Fibroblast of pulmonary artery (primary cell): Measurements from ENCODE around the gene PAQR5.
A peak's percentile ranks its signal among the peaks of the same experiment; 100 is the strongest.

Experiments used
- DNase-seq: peaks from one replicate; pipeline ENCODE4 v3.0.0-alpha.2; 2010; ENCODE audit warnings: low read depth
- H3K4me3 ChIP-seq: replicated peaks from 2 replicates; pipeline ENCODE4 v1.5.1; 2011; ENCODE audit warnings: low read depth, mild to moderate bottlenecking, control low read depth, low read length, moderate library complexity
- CTCF ChIP-seq: IDR thresholded peaks from 2 replicates; pipeline ENCODE4 v1.5.1; 2011; ENCODE audit warnings: mild to moderate bottlenecking, control low read depth, low read length, inconsistent platforms; ENCODE audit errors: missing control alignments

Gene PAQR5

DNA sequence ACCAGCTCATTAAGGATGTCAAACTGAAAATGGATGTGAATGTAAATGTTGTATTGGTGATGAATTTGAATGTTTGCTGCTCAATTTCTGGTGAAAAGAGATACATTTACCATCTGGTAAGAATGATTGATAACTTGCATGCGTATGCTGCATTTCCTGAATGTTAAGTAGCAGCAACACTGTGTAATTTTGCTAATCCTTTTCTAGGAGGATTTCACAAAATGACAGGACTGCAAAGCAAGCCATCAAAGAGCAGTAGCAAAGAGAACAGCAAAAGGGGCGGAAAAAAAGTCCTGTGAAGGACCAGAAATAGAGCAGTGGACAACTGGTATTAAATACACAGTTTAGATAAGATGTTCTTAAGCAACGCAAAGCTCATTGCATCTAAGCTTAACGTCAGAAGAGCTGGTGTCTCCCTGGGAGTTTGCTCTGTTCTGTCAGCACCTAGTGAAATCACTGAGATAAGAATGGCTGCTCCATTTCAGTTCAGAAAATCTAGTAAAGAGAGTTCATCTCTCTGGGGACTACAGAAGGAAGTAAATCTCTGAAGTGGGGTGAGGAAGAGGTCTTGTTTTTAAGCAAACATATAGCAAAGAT is 23.5 kb upstream of the PAQR5 start:
- DNase-seq: peak; percentile 75

GRCh38 chr15:69275933-69276560 is 22.7 kb upstream of the PAQR5 start:
- no peak for DNase-seq
- H3K4me3 ChIP-seq: no peak overlapping the region
- TF ChIP-seq CTCF: no peak

More for the DNA sequence above, 23.5 kb upstream of the PAQR5 start:
- no peak for TF ChIP-seq CTCF
- no peak overlapping the region for H3K4me3 ChIP-seq

DNA sequence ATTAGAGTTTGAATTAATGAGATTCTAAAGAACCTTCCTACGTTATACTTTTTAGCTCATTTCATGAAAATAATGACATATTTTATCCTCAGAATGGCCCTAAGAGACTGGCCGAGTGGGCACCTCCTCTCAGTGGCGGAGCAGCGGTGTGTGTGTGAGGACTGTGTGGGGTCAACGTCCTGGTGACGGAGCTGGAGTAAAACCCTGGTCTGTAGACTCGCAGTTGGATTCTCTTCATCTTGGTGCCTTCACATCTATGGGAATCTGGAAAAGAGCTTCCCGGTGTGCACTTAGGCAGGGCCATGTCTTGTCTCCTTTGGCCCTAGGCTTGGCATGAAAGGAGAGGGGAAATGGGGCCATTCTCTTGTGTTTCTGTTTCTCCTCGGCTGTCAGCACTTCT is 21.4 kb upstream of the PAQR5 start:
- DNase-seq: no peak
- TF ChIP-seq CTCF: no peak
- H3K4me3 ChIP-seq: no peak overlapping the region

DNA sequence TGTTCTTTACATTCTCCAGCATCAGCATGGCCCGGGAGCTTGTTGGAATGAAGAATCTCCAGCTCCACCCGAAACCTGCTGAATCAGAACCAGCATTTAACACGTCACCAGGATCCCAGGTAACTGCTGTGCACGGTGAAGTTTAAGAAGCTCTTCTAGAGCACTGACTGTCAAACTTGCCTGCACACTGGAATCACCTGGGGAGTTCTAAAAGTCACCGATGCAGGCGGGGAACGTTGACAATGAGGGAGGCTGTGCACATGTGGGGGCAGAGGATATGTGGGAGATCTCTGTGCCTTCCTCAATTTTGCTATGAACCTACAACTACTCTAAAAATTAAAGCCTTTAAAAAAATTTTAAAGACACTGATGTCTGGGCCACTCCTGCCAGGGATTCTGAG is 19.1 kb upstream of the PAQR5 start:
- no peak overlapping the region for H3K4me3 ChIP-seq
- DNase-seq: no peak
- no peak for TF ChIP-seq CTCF

DNA sequence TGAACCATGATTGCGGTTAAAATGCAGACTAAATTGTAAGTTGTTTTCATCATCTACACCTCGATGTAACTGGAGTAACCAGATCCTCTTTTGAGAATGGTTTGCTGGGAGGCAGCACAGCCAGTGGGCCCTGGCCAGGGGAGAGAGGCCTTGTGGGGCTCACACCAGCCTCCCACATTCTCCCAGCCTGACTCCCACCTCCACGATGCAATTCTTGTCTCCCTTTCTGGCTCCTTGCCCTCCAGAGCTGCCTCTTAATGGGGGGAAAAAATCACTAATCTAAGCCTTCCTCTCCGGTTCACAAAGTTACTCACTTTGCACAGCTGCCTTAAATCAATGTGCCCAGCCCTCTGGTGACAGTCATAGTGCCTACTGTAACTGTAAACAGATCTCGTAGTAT is 17.9 kb upstream of the PAQR5 start:
- no peak for TF ChIP-seq CTCF
- DNase-seq: peak; percentile 31
- no peak overlapping the region for H3K4me3 ChIP-seq

- no peak overlapping the region for H3K4me3 ChIP-seq
- DNase-seq: no peak
- no peak for TF ChIP-seq CTCF
Measured at GRCh38 chr15:69282104-69282743, 16.5 kb upstream of the PAQR5 start.

- no peak overlapping the region for H3K4me3 ChIP-seq
- DNase-seq: no peak
- TF ChIP-seq CTCF: no peak
Measured at GRCh38 chr15:69285834-69286233, 12.9 kb upstream of the PAQR5 start.
